ENCODE data around the gene INTS2.
A peak's percentile ranks its signal among the peaks of the same experiment; 100 is the strongest.

INTS2 gene

GRCh38 chr17:61835606-61836005, 92.2 kb downstream of the INTS2 start (continued):
- TF ChIP-seq ZNF8 (CRISPR knock-in tag; IDR thresholded peaks at IDR 0.05) = no peak
- TF ChIP-seq SNAI2 (CRISPR knock-in tag; IDR thresholded peaks at IDR 0.05) = no peak

DNA sequence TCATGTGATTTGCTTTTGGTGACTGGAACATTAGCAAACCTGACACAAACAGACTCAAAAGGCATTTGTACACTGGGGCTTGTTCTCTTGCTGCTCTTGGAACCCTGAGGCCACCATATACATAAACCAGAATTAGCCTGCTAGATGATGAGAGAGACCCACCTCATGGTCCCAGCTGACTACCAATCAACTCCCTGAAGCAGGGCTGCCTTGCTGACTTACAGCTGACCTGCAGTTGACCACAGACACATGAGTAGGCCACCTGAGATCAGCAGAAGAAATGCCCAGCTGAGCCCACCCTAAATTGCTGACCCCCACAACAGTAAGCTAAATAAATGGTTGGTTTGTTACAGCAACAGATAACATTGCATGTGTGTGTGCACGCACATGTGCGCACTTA, 93.2 kb downstream of the INTS2 start:
- TF ChIP-seq TSHZ2 (CRISPR knock-in tag; IDR thresholded peaks at IDR 0.05) (no peak), BACH2 (CRISPR knock-in tag; IDR thresholded peaks at IDR 0.05; ENCODE audit: borderline replicate concordance) (no peak), ISL1 (CRISPR knock-in tag; IDR thresholded peaks at IDR 0.05) (no peak), ZNF8 (CRISPR knock-in tag; IDR thresholded peaks at IDR 0.05) (no peak), TOX (CRISPR knock-in tag; IDR thresholded peaks at IDR 0.05; ENCODE audit: borderline replicate concordance) (no peak)
- no peak for ATAC-seq

DNA sequence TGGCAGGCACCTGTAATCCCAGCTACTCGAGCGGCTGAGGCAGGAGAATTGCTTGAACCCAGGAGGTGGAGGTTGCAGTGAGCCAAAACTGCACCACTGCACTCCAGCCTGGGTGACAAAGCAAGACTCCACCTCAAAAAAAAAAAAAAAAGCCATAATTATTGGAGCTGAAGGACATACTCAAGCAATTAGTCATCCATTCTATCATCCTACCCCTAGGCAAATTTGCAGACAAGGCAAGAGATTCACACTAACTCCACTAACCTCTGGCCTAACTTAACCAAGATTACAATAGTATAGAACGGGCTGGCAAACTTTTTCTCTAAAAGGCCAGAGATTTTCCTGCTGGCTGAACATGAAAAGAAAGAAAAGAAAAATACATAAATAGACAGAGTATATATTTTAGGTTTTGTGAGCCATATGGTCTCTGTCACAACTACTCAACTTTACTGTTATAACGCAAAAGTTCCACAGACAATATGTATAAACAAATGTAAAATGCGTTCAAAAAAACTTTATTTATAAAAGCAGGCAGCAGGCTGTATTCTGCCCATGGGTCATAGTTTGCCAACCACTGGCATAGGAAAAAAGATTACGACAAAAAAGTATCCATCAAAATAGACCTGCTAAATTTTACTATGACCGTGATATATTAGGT, 94.1 kb downstream of the INTS2 start:
- TF ChIP-seq BACH2 (CRISPR knock-in tag; IDR thresholded peaks at IDR 0.05; ENCODE audit: borderline replicate concordance) (no peak), ESRRG (CRISPR knock-in tag; IDR thresholded peaks at IDR 0.05) (no peak), ZNF70 (CRISPR knock-in tag; IDR thresholded peaks at IDR 0.05) (no peak), PATZ1 (CRISPR knock-in tag; IDR thresholded peaks at IDR 0.05; ENCODE audit: borderline replicate concordance) (no peak), ZC3H10 (CRISPR knock-in tag; IDR thresholded peaks at IDR 0.05) (no peak), CSDC2 (CRISPR knock-in tag; IDR thresholded peaks at IDR 0.05) (no peak), OSR1 (CRISPR knock-in tag; IDR thresholded peaks at IDR 0.05) (no peak), ZFP30 (CRISPR knock-in tag; IDR thresholded peaks at IDR 0.05) (no peak), TSHZ2 (CRISPR knock-in tag; IDR thresholded peaks at IDR 0.05) (no peak), ZFP3 (CRISPR knock-in tag; IDR thresholded peaks at IDR 0.05) (no peak), ARNTL (CRISPR knock-in tag; IDR thresholded peaks at IDR 0.05; ENCODE audit: borderline replicate concordance, low read depth) (no peak), ZNF8 (CRISPR knock-in tag; IDR thresholded peaks at IDR 0.05) (no peak), RARB (CRISPR knock-in tag; IDR thresholded peaks at IDR 0.05) (no peak), GLIS3 (CRISPR knock-in tag; IDR thresholded peaks at IDR 0.05) (no peak), ISL1 (CRISPR knock-in tag; IDR thresholded peaks at IDR 0.05) (no peak)
- TF ChIP-seq, protein P1, sequence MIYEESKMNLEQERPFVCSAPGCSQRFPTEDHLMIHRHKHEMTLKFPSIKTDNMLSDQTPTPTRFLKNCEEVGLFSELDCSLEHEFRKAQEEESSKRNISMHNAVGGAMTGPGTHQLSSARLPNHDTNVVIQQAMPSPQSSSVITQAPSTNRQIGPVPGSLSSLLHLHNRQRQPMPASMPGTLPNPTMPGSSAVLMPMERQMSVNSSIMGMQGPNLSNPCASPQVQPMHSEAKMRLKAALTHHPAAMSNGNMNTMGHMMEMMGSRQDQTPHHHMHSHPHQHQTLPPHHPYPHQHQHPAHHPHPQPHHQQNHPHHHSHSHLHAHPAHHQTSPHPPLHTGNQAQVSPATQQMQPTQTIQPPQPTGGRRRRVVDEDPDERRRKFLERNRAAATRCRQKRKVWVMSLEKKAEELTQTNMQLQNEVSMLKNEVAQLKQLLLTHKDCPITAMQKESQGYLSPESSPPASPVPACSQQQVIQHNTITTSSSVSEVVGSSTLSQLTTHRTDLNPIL (CRISPR knock-in tag; IDR thresholded peaks at IDR 0.05; ENCODE audit: low read depth) = no peak
- peak; percentile 58; the same call in 2 of the 3 replicates for ATAC-seq

DNA sequence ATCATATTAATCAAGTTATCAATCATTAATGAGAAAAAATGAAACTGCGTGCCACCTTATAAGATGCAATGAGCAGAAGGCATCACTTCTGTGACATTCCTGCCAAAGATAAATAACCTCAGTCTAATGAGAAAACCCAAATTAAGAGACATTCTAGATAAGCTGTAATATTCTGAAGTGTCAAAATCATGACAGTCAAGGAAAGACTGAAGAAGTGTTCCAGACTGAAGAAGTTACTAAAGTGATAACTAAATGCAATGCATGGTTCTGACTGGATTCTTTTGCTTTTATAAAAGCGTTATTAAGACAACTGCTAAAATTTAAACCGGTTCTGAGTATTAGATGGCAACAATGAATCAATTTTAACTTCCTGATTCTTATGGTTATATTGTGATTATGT, 95.3 kb downstream of the INTS2 start:
- ATAC-seq = no peak
- no peak for TF ChIP-seq ARNTL (CRISPR knock-in tag; IDR thresholded peaks at IDR 0.05; ENCODE audit: borderline replicate concordance, low read depth)
- no peak for TF ChIP-seq ZC3H10 (CRISPR knock-in tag; IDR thresholded peaks at IDR 0.05)
- TF ChIP-seq ZNF565 (CRISPR knock-in tag; conservative IDR thresholded peaks at IDR 0.05; ENCODE audit: low read depth) = no peak
- no peak for TF ChIP-seq ZFP3 (CRISPR knock-in tag; IDR thresholded peaks at IDR 0.05)
- no peak for TF ChIP-seq TSHZ2 (CRISPR knock-in tag; IDR thresholded peaks at IDR 0.05)
- no peak for TF ChIP-seq ZNF8 (CRISPR knock-in tag; IDR thresholded peaks at IDR 0.05)
- TF ChIP-seq ESRRG (CRISPR knock-in tag; IDR thresholded peaks at IDR 0.05) = no peak
- no peak for TF ChIP-seq ZFP30 (CRISPR knock-in tag; IDR thresholded peaks at IDR 0.05)
- TF ChIP-seq CSDC2 (CRISPR knock-in tag; IDR thresholded peaks at IDR 0.05) = no peak
- no peak for TF ChIP-seq RARB (CRISPR knock-in tag; IDR thresholded peaks at IDR 0.05)
- TF ChIP-seq OSR1 (CRISPR knock-in tag; IDR thresholded peaks at IDR 0.05) = no peak
- TF ChIP-seq PATZ1 (CRISPR knock-in tag; IDR thresholded peaks at IDR 0.05; ENCODE audit: borderline replicate concordance) = no peak
- TF ChIP-seq PPARA (CRISPR knock-in tag; IDR thresholded peaks at IDR 0.05; ENCODE audit: borderline replicate concordance) = no peak
- TF ChIP-seq BACH2 (CRISPR knock-in tag; IDR thresholded peaks at IDR 0.05; ENCODE audit: borderline replicate concordance) = no peak
- TF ChIP-seq TCF4 (CRISPR knock-in tag; IDR thresholded peaks at IDR 0.05; ENCODE audit: borderline replicate concordance) = no peak
- no peak for TF ChIP-seq TOX (CRISPR knock-in tag; IDR thresholded peaks at IDR 0.05; ENCODE audit: borderline replicate concordance)
